Colonic mucosa (tissue), 4 donors: ENCODE data around the gene OPTN. TPM values are rescaled to one million over a fixed set of nuclear protein-coding genes. Genes with fewer than 3 reads are reported as not detected.

Source experiments
- DNase-seq: peaks from one replicate; pipeline ENCODE4 v3.0.0-alpha.2; 2020
- H3K27ac ChIP-seq: fragments of 200-600 bp; one replicate; pipeline ENCODE4 v1.8.0; 2021
- H3K27me3 ChIP-seq: fragments of 200-600 bp; one replicate; pipeline ENCODE4 v1.8.0; 2021
- H3K36me3 ChIP-seq: fragments of 200-600 bp; one replicate; pipeline ENCODE4 v1.8.0; 2021
- H3K4me1 ChIP-seq: fragments of 200-600 bp; one replicate; pipeline ENCODE4 v1.8.0; 2021; ENCODE audit warnings: mild to moderate bottlenecking
- H3K4me3 ChIP-seq: fragments of 200-600 bp; one replicate; pipeline ENCODE4 v1.8.0; 2021
- H3K9ac ChIP-seq, 2 donors: one replicate each; pipeline ENCODE4 v1.7.0; 2013; ENCODE audit warnings: control low read depth in 2 of 2, low read depth in 2 of 2, low read length in 2 of 2
- H3K9me3 ChIP-seq: fragments of 200-600 bp; one replicate; pipeline ENCODE4 v1.8.0; 2021
- CTCF ChIP-seq: fragments of 200-600 bp; IDR thresholded peaks from one replicate; pipeline ENCODE4 v1.8.0; 2022; ENCODE audit warnings: antibody characterized with exemption, mild to moderate bottlenecking
- intact Hi-C: fragments of 100-400 bp; cut with DNase I; formaldehyde crosslinking; loops from one replicate; pipeline ENCODE4 v1.14.1; 2022
- total RNA-seq, 2 donors: library from RNA; stranded (reverse); fragmentation: NEBNext Ultra II Directional in 1 of 2; extraction: Animal tissue kit (Norgen Biotek cat#: 25700) in 1 of 2; gene quantifications; one replicate each; pipeline ENCODE4 v1.2.1, GENCODE V29; 2021
- donor health status: healthy.
- donor health status: DM: no; HTN: no; CAD: no.
- donor health status: DM: no; HTN: no; CAD: no.

The OPTN gene
- total RNA-seq, 2 donors from 2014 or later: 59.8 to 122 TPM

GRCh38 chr10:13095929-13096328, 4.0 kb upstream of the OPTN start:
- H3K36me3 ChIP-seq: no peaks in the 10 kb centered on the region
- no peak overlapping the region for H3K27ac ChIP-seq
- no peak overlapping the region for H3K9ac ChIP-seq
- H3K27me3 ChIP-seq: no peaks in the 10 kb centered on the region
- no peak for DNase-seq
- H3K9me3 ChIP-seq: no peaks in the 10 kb centered on the region
- no peak overlapping the region for H3K4me3 ChIP-seq
- no peak for TF ChIP-seq CTCF
- no peaks in the 10 kb centered on the region for H3K4me1 ChIP-seq
- intact Hi-C loops: no loop called here

GRCh38 chr10:13099144-13099665, 758 bp upstream of the OPTN start:
- Histone ChIP-seq H3K27me3 (no peaks in the 10 kb centered on the region), H3K36me3 (no peaks in the 10 kb centered on the region), H3K4me1 (no peaks in the 10 kb centered on the region), H3K27ac (peak overlapping the region; percentile 93), H3K9ac (peak overlapping the region; percentile 16 to 82), H3K4me3 (peak overlapping the region; percentile 76), H3K9me3 (no peaks in the 10 kb centered on the region)
- peak; percentile 70 for DNase-seq
- TF ChIP-seq CTCF: no peak
- intact Hi-C loops: no loop called here

- intact Hi-C loops: no loop called here
- no peak for TF ChIP-seq CTCF
- peak; percentile 60 for DNase-seq
- Histone ChIP-seq H3K27ac (peak overlapping the region; percentile 93), H3K27me3 (no peaks in the 10 kb centered on the region), H3K4me3 (peak overlapping the region; percentile 76), H3K9me3 (no peaks in the 10 kb centered on the region), H3K4me1 (no peaks in the 10 kb centered on the region), H3K36me3 (no peaks in the 10 kb centered on the region), H3K9ac (peak overlapping the region; percentile 76 to 95)
These were observed 659 bp downstream of the OPTN start for GRCh38 chr10:13100349-13101294.

- TF ChIP-seq CTCF: no peak
- intact Hi-C loops: no loop called here
- Histone ChIP-seq H3K36me3 (no peaks in the 10 kb centered on the region), H3K27ac (no peak overlapping the region), H3K27me3 (no peaks in the 10 kb centered on the region), H3K4me1 (peaks cover 3% of the 10 kb centered on the region), H3K9ac (peak overlapping the region in 1 of 2 donors; percentile 27), H3K4me3 (no peak overlapping the region), H3K9me3 (no peaks in the 10 kb centered on the region)
- no peak for DNase-seq
These were observed 2.2 kb downstream of the OPTN start for GRCh38 chr10:13102002-13102794.

- Histone ChIP-seq H3K9ac (no peak overlapping the region), H3K27me3 (no peaks in the 10 kb centered on the region), H3K4me3 (no peak overlapping the region), H3K36me3 (no peaks in the 10 kb centered on the region), H3K4me1 (peaks cover 3% of the 10 kb centered on the region), H3K9me3 (no peaks in the 10 kb centered on the region), H3K27ac (no peak overlapping the region)
- DNase-seq: no peak
- intact Hi-C loops: no loop called here
- TF ChIP-seq CTCF: no peak
These were observed 3.6 kb downstream of the OPTN start for GRCh38 chr10:13103554-13103953.
